HepG2 (cell line): ENCODE data around the gene TCFL5. TPM values are rescaled to one million over a fixed set of nuclear protein-coding genes. Genes with fewer than 3 reads are reported as not detected.

Experiments used
- AFF4 ChIP-seq: sonication (generic); formaldehyde crosslinking; IDR thresholded peaks from 2 replicates; pipeline ENCODE4 v1.4.0; 2020; ENCODE audit warnings: missing genetic modification reagents
- ATF4 ChIP-seq, 2 experiments: fragments of 450-650 bp in 1 of 2; sonication (generic) in 1 of 2; formaldehyde crosslinking; IDR thresholded peaks; 2 replicates each; pipeline versions ENCODE4 v1.5.0 to v1.8.0; 2020 to 2022; ENCODE audit warnings: mild to moderate bottlenecking in 1 of 2, missing genetic modification reagents in 1 of 2
- CHD2 ChIP-seq: IDR thresholded peaks from 2 replicates; pipeline ENCODE4 v1.6.1; 2011; ENCODE audit warnings: low read depth, low read length, improper control_type of control experiment
- MIER2 ChIP-seq: IDR thresholded peaks from 2 replicates; pipeline ENCODE4 v1.6.1; 2016; ENCODE audit warnings: missing biosample characterization, missing genetic modification reagents
- PRDM4 ChIP-seq: sonication (generic); formaldehyde crosslinking; IDR thresholded peaks from 2 replicates; pipeline ENCODE4 v1.9.0; 2021; ENCODE audit warnings: missing genetic modification reagents, borderline replicate concordance
- RAD21 ChIP-seq: fragments of 450-650 bp; formaldehyde crosslinking; IDR thresholded peaks from 2 replicates; pipeline ENCODE4 v1.5.0; 2020; ENCODE audit warnings: mild to moderate bottlenecking
- SMC3 ChIP-seq: IDR thresholded peaks from 2 replicates; pipeline ENCODE4 v1.6.1; 2011; ENCODE audit warnings: low read length, improper control_type of control experiment
- ZNF225 ChIP-seq: sonication (generic); formaldehyde crosslinking; IDR thresholded peaks from 2 replicates; pipeline ENCODE4 v1.4.0; 2020; ENCODE audit warnings: mild to moderate bottlenecking, missing genetic modification reagents
- ZNF318 ChIP-seq: sonication (generic); formaldehyde crosslinking; IDR thresholded peaks from 2 replicates; pipeline ENCODE4 v1.4.0; 2020; ENCODE audit warnings: mild to moderate bottlenecking, missing genetic modification reagents
- ZNF503 ChIP-seq: sonication (generic); formaldehyde crosslinking; IDR thresholded peaks from 2 replicates; pipeline ENCODE4 v1.4.0; 2020; ENCODE audit warnings: missing genetic modification reagents
- ZNF788 ChIP-seq: sonication (generic); formaldehyde crosslinking; IDR thresholded peaks from 2 replicates; pipeline ENCODE4 v1.5.0; 2020; ENCODE audit warnings: mild to moderate bottlenecking, missing genetic modification reagents, borderline replicate concordance
- polyA plus RNA-seq, 8 experiments: library from polyadenylated mRNA; depleted of rRNA in 3 of 8; stranded (reverse) in 7 of 8; unstranded in 1 of 8; fragments of >200 nt; fragmentation: Illumina TruSeq in 4 of 8; extraction: Trizol in 4 of 8; gene quantifications; 2 replicates each; pipeline versions ENCODE4 v1.2.1 to v1.2.3, GENCODE V29; 2011 to 2016; ENCODE audit warnings: low read depth in 4 of 8, missing spikeins in 1 of 8, mixed read lengths in 1 of 8; ENCODE audit not compliant: insufficient read depth in 1 of 8
- total RNA-seq, 5 experiments: library from RNA; depleted of rRNA; stranded (reverse); fragments of >200 nt; fragmentation: Illumina TruSeq; extraction: Trizol; gene quantifications; 2 replicates each; pipeline ENCODE4 v1.2.3, GENCODE V29; 2016; ENCODE audit warnings: low read depth in 1 of 5

Gene TCFL5
- total and polyA plus RNA-seq, 2 of the 13 experiments (the other 11 are each of a cell fraction or from before 2014, with no cell fraction given), result 14.8 to 20.0 TPM

- TF ChIP-seq ATF4 (CRISPR knock-in tag; IDR thresholded peaks at IDR 0.05), result peak in 1 of 2 experiments; percentile 47; a peak in 1 of 4 replicates
- TF ChIP-seq AFF4, result no peak
- TF ChIP-seq ZNF225 (CRISPR knock-in tag), result no peak
- no peak for TF ChIP-seq ZNF318 (CRISPR knock-in tag)
- no peak for TF ChIP-seq SMC3
- TF ChIP-seq PRDM4, result no peak
- TF ChIP-seq ZNF503, result peak; percentile 53; the same call in 1 of the 2 replicates
- no peak for TF ChIP-seq CHD2
- no peak for TF ChIP-seq MIER2 (CRISPR knock-in tag)
- 0 out of 2 replicates have a peak, but pooled peaks have one; percentile 37 for TF ChIP-seq ZNF788
- TF ChIP-seq RAD21 (CRISPR knock-in tag), result peak; percentile 35
These were observed 56.9 kb downstream of the TCFL5 start, which contains the start of gene OGFR (continued) for GRCh38 chr20:62804627-62805154.
